Measurements from ENCODE around the gene LONRF2. TPM values are rescaled to one million over a fixed set of nuclear protein-coding genes. Genes with fewer than 3 reads are reported as not detected.

LONRF2 gene
- total and polyA plus RNA-seq, 2 of the 13 experiments (the other 11 are each of a cell fraction or from before 2014, with no cell fraction given): not detected

DNA sequence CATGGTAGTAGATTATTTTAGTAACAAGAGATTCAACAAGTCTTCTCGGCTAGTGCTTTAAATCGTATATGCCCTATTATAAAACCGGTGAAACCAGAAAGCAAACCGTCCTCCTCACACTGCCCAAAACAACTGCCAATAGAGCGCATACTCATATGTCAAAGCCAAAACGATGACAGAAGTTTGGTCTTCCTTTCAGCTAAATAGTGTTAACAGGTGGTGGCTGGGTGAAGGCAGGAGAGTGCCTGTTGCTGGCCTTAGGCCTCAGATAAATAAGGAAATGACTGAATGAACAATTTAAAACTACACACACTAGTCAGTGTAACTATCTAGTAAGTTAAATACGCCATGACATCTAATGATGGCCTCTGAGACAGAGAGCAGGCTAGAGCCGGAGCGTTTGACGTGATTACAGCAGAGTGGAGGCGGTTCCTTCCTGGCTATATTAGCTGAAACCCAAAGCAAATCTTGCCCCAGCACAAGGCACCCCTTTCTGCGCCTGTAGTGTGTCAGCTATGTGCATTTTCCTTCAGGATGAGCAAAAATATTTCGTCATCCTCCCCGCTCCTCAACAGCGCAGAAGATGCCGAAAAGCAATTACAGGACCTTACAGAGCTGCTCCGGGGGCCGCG lies 1.6 kb downstream of the LONRF2 start:
- Histone ChIP-seq H3K4me1 (ENCODE audit: insufficient read depth, low read length) (no peaks in the 10 kb centered on the region), H3K9me3 (ENCODE audit: low read length) (peaks cover 21% of the 10 kb centered on the region), H4K20me1 (ENCODE audit: insufficient read depth, low read length) (no peaks in the 10 kb centered on the region), H3K27ac (ENCODE audit: extremely low read length, insufficient read depth, low read length) (no peak overlapping the region), H3K79me2 (ENCODE audit: insufficient read depth, low read length) (no peaks in the 10 kb centered on the region), H3K36me3 (replicated peaks in 1 of 2; ENCODE audit: control insufficient read depth in 1 of 2, insufficient read depth in 2 of 2, low read length in 2 of 2) (no peaks in the 10 kb centered on the region), H3K9ac (ENCODE audit: insufficient read depth, low read depth, low read length) (no peak overlapping the region), H3K4me2 (ENCODE audit: low read depth, low read length) (no peak overlapping the region), H3K4me3 (replicated peaks in 1 of 3; ENCODE audit: insufficient read depth in 1 of 3, low read depth in 2 of 3, low read length in 3 of 3) (no peak overlapping the region), H3K27me3 (ENCODE audit: control insufficient read depth in 1 of 2, insufficient read depth in 2 of 2, low read length in 2 of 2) (peaks cover 3 to 26% of the 10 kb centered on the region in 2 experiments; a peak in 4 of 5 replicates), H2AFZ (ENCODE audit: low read length) (no peak overlapping the region)
- in situ Hi-C loops (cut with HindIII; ENCODE audit: extremely low pct_ligation_motif_present, low pct_unique_long_range_greater_than_20kb) (no loop called here), intact Hi-C loops (cut with micrococcal nuclease; ENCODE audit: unreplicated experiment) (no loop called here)
- BruUV-seq (replicated peaks): no TSS peak
- DNase-seq (ENCODE audit: low spot score) (no peak), FAIRE-seq (no peak), ATAC-seq (no peak)
- TF ChIP-seq ZNF18 (CRISPR knock-in tag; IDR thresholded peaks at IDR 0.05; ENCODE audit: insufficient replicate concordance) (no peak), CEBPB (IDR thresholded peaks at IDR 0.05; ENCODE audit: borderline replicate concordance, low read depth, low read length) (peak; percentile 24; the same call in 1 of the 2 replicates)
- 62% methylated on average over 17 of the region's 19 CpGs for WGBS (ENCODE audit: low lambda C conversion rate)
- ChIA-PET CTCF (ENCODE audit: low intra/inter-chr PET ratio, low total read pairs) (no interaction called here), POLR2A (no interaction called here)

- ChIA-PET CTCF (ENCODE audit: low intra/inter-chr PET ratio, low total read pairs) (no interaction called here), POLR2A (no interaction called here)
- no peak overlapping the region for H3K4me2 ChIP-seq (ENCODE audit: low read depth, low read length)
- no TSS peak for BruUV-seq (replicated peaks)
- no peak overlapping the region for H3K27ac ChIP-seq (ENCODE audit: extremely low read length, insufficient read depth, low read length)
- no peaks in the 10 kb centered on the region for H4K20me1 ChIP-seq (ENCODE audit: insufficient read depth, low read length)
- FAIRE-seq (no peak), DNase-seq (ENCODE audit: low spot score) (no peak), ATAC-seq (no peak)
- H3K9me3 ChIP-seq (ENCODE audit: low read length): peaks cover 21% of the 10 kb centered on the region
- H3K4me3 ChIP-seq (replicated peaks in 1 of 3; ENCODE audit: insufficient read depth in 1 of 3, low read depth in 2 of 3, low read length in 3 of 3): no peak overlapping the region
- no peaks in the 10 kb centered on the region for H3K4me1 ChIP-seq (ENCODE audit: insufficient read depth, low read length)
- no peaks in the 10 kb centered on the region for H3K79me2 ChIP-seq (ENCODE audit: insufficient read depth, low read length)
- TF ChIP-seq ZNF317 (CRISPR knock-in tag; IDR thresholded peaks at IDR 0.05) (peak; percentile 97), HMG20B (CRISPR knock-in tag; conservative IDR thresholded peaks at IDR 0.05) (no peak)
- peaks cover 3 to 18% of the 10 kb centered on the region in 2 experiments; a peak in 4 of 5 replicates for H3K27me3 ChIP-seq (ENCODE audit: control insufficient read depth in 1 of 2, insufficient read depth in 2 of 2, low read length in 2 of 2)
- H3K9ac ChIP-seq (ENCODE audit: insufficient read depth, low read depth, low read length): no peak overlapping the region
- WGBS (ENCODE audit: low lambda C conversion rate): 35% methylated on average over 1 of the region's 1 CpG
- intact Hi-C loops (cut with micrococcal nuclease; ENCODE audit: unreplicated experiment) (no loop called here), in situ Hi-C loops (cut with HindIII; ENCODE audit: extremely low pct_ligation_motif_present, low pct_unique_long_range_greater_than_20kb) (no loop called here)
- no peak overlapping the region for H2AFZ ChIP-seq (ENCODE audit: low read length)
- H3K36me3 ChIP-seq (replicated peaks in 1 of 2; ENCODE audit: control insufficient read depth in 1 of 2, insufficient read depth in 2 of 2, low read length in 2 of 2): no peaks in the 10 kb centered on the region
Observed at GRCh38 chr2:100317634-100318033, 4.7 kb downstream of the LONRF2 start.
